SK-N-SH treated with all-trans-retinoic acid at 6 μM for 48 hours (cell line): ENCODE data around the gene ANAPC4.

ENCODE experiments used
- ATAC-seq: fragments of 200-7000 bp; cut with Tn5 transposase; 3 replicates; pipeline ENCODE4 v1.9.1; 2020; ENCODE audit warnings: mild to moderate bottlenecking, moderate library complexity
- ARNTL ChIP-seq: fragments of 450-650 bp; formaldehyde crosslinking; IDR thresholded peaks from 2 replicates; pipeline ENCODE4 v1.5.0; 2020; ENCODE audit warnings: low read depth, mild to moderate bottlenecking, moderate library complexity, borderline replicate concordance
- BACH2 ChIP-seq: fragments of 250-450 bp; sonication (Bioruptor Pico); IDR thresholded peaks from 2 replicates; pipeline ENCODE4 v1.9.0; 2021; ENCODE audit warnings: mild to moderate bottlenecking, borderline replicate concordance
- CREB5 ChIP-seq: fragments of 250-450 bp; sonication (Bioruptor Pico); IDR thresholded peaks from 2 replicates; pipeline ENCODE4 v1.5.1; 2020; ENCODE audit warnings: low read depth, mild to moderate bottlenecking, moderate library complexity
- CSDC2 ChIP-seq: fragments of 250-450 bp; sonication (Bioruptor Pico); IDR thresholded peaks from 2 replicates; pipeline ENCODE4 v1.5.0; 2020; ENCODE audit warnings: mild to moderate bottlenecking, moderate library complexity
- CSRNP3 ChIP-seq: fragments of 250-450 bp; sonication (Bioruptor Pico); IDR thresholded peaks from 2 replicates; pipeline ENCODE4 v1.5.1; 2021; ENCODE audit warnings: mild to moderate bottlenecking, moderate library complexity
- ESRRG ChIP-seq: fragments of 250-450 bp; sonication (Bioruptor Pico); IDR thresholded peaks from 2 replicates; pipeline ENCODE4 v1.6.1; 2021; ENCODE audit warnings: mild to moderate bottlenecking
- GLIS3 ChIP-seq: fragments of 250-450 bp; sonication (Bioruptor Pico); IDR thresholded peaks from 2 replicates; pipeline ENCODE4 v1.5.0; 2020; ENCODE audit warnings: mild to moderate bottlenecking, moderate library complexity
- ISL1 ChIP-seq: fragments of 250-450 bp; sonication (Bioruptor Pico); IDR thresholded peaks from 2 replicates; pipeline ENCODE4 v2.1.2; 2022; ENCODE audit warnings: mild to moderate bottlenecking, moderate library complexity
- OSR1 ChIP-seq: fragments of 250-450 bp; sonication (Bioruptor Pico); IDR thresholded peaks from 2 replicates; pipeline ENCODE4 v1.8.0; 2022; ENCODE audit warnings: moderate library complexity, mild to moderate bottlenecking, inconsistent platforms
- PATZ1 ChIP-seq: fragments of 250-450 bp; sonication (Bioruptor Pico); IDR thresholded peaks from 2 replicates; pipeline ENCODE4 v1.8.0; 2020; ENCODE audit warnings: mild to moderate bottlenecking, moderate library complexity, borderline replicate concordance
- PPARA ChIP-seq: fragments of 250-450 bp; sonication (Bioruptor Pico); IDR thresholded peaks from 2 replicates; pipeline ENCODE4 v1.5.0; 2020; ENCODE audit warnings: mild to moderate bottlenecking, borderline replicate concordance
- RARB ChIP-seq: fragments of 250-450 bp; sonication (Bioruptor Pico); IDR thresholded peaks from 2 replicates; pipeline ENCODE4 v1.8.0; 2021; ENCODE audit warnings: mild to moderate bottlenecking, moderate library complexity
- SNAI2 ChIP-seq: fragments of 250-450 bp; sonication (Bioruptor Pico); IDR thresholded peaks from 2 replicates; pipeline ENCODE4 v1.5.0; 2020; ENCODE audit warnings: mild to moderate bottlenecking, moderate library complexity
- TCF4 ChIP-seq: fragments of 250-450 bp; sonication (Bioruptor Pico); IDR thresholded peaks from 2 replicates; pipeline ENCODE4 v1.8.0; 2021; ENCODE audit warnings: mild to moderate bottlenecking, moderate library complexity, borderline replicate concordance
- TOX ChIP-seq: fragments of 250-450 bp; sonication (Bioruptor Pico); IDR thresholded peaks from 2 replicates; pipeline ENCODE4 v1.8.0; 2021; ENCODE audit warnings: mild to moderate bottlenecking, moderate library complexity, borderline replicate concordance
- TSHZ2 ChIP-seq: fragments of 250-450 bp; sonication (Bioruptor Pico); IDR thresholded peaks from 2 replicates; pipeline ENCODE4 v1.5.0; 2020; ENCODE audit warnings: mild to moderate bottlenecking, moderate library complexity
- ZC3H10 ChIP-seq: fragments of 250-450 bp; sonication (Bioruptor Pico); IDR thresholded peaks from 2 replicates; pipeline ENCODE4 v1.5.1; 2021; ENCODE audit warnings: mild to moderate bottlenecking, moderate library complexity
- ZFP3 ChIP-seq: fragments of 250-450 bp; sonication (Bioruptor Pico); IDR thresholded peaks from 2 replicates; pipeline ENCODE4 v1.5.0; 2020; ENCODE audit warnings: mild to moderate bottlenecking, moderate library complexity
- ZFP30 ChIP-seq: fragments of 450-650 bp; formaldehyde crosslinking; IDR thresholded peaks from 2 replicates; pipeline ENCODE4 v1.5.0; 2022; ENCODE audit warnings: mild to moderate bottlenecking, moderate library complexity
- ZNF565 ChIP-seq: fragments of 450-650 bp; formaldehyde crosslinking; conservative IDR thresholded peaks from 2 replicates; pipeline ENCODE4 v1.5.0; 2020; ENCODE audit warnings: low read depth, mild to moderate bottlenecking, moderate library complexity
- ZNF70 ChIP-seq: fragments of 450-650 bp; formaldehyde crosslinking; IDR thresholded peaks from 2 replicates; pipeline ENCODE4 v1.5.0; 2020; ENCODE audit warnings: mild to moderate bottlenecking, moderate library complexity
- ZNF8 ChIP-seq: fragments of 450-650 bp; formaldehyde crosslinking; IDR thresholded peaks from 2 replicates; pipeline ENCODE4 v1.5.0; 2020; ENCODE audit warnings: mild to moderate bottlenecking, moderate library complexity

Gene ANAPC4

GRCh38 chr4:25425361-25425760 lies 48.3 kb downstream of the ANAPC4 start:
- no peak for ATAC-seq
- no peak for TF ChIP-seq ESRRG (CRISPR knock-in tag)
- 0 out of 2 replicates have a peak, but pooled peaks have one; percentile 27 for TF ChIP-seq ISL1 (CRISPR knock-in tag)

GRCh38 chr4:25427871-25428270 lies 50.8 kb downstream of the ANAPC4 start:
- TF ChIP-seq CSDC2 (CRISPR knock-in tag) (no peak), ARNTL (CRISPR knock-in tag) (no peak), ESRRG (CRISPR knock-in tag) (no peak), ZFP3 (CRISPR knock-in tag) (no peak), CSRNP3 (CRISPR knock-in tag) (no peak), ZC3H10 (CRISPR knock-in tag) (no peak), TCF4 (CRISPR knock-in tag) (no peak), ZNF70 (CRISPR knock-in tag) (no peak), ZNF565 (no peak), ISL1 (CRISPR knock-in tag) (no peak), TOX (CRISPR knock-in tag) (no peak)
- no peak for ATAC-seq

- TF ChIP-seq TCF4 (CRISPR knock-in tag): no peak
- no peak for TF ChIP-seq ZNF8 (CRISPR knock-in tag)
- TF ChIP-seq ZNF565: no peak
- no peak for TF ChIP-seq CSDC2 (CRISPR knock-in tag)
- no peak for TF ChIP-seq PPARA (CRISPR knock-in tag)
- no peak for TF ChIP-seq CREB5 (CRISPR knock-in tag)
- TF ChIP-seq ZFP30 (CRISPR knock-in tag): no peak
- TF ChIP-seq ZNF70 (CRISPR knock-in tag): no peak
- no peak for TF ChIP-seq ZC3H10 (CRISPR knock-in tag)
- no peak for TF ChIP-seq OSR1
- no peak for TF ChIP-seq TOX (CRISPR knock-in tag)
- TF ChIP-seq PATZ1: no peak
- no peak for TF ChIP-seq ESRRG (CRISPR knock-in tag)
- TF ChIP-seq ISL1 (CRISPR knock-in tag): no peak
- TF ChIP-seq BACH2 (CRISPR knock-in tag): no peak
- no peak for TF ChIP-seq ZFP3 (CRISPR knock-in tag)
- TF ChIP-seq TSHZ2 (CRISPR knock-in tag): no peak
- TF ChIP-seq SNAI2 (CRISPR knock-in tag): no peak
- no peak for TF ChIP-seq GLIS3
- ATAC-seq: no peak
These were observed 53.6 kb downstream of the ANAPC4 start for GRCh38 chr4:25430630-25431029.

GRCh38 chr4:25433966-25434827 lies 57.1 kb downstream of the ANAPC4 start:
- ATAC-seq: no peak
- TF ChIP-seq SNAI2 (CRISPR knock-in tag) (no peak), CREB5 (CRISPR knock-in tag) (no peak), RARB (CRISPR knock-in tag) (no peak), ESRRG (CRISPR knock-in tag) (no peak), TCF4 (CRISPR knock-in tag) (no peak), ZFP3 (CRISPR knock-in tag) (no peak), TOX (CRISPR knock-in tag) (no peak), PATZ1 (no peak), ZNF8 (CRISPR knock-in tag) (no peak), CSRNP3 (CRISPR knock-in tag) (no peak)
